CD4-positive, CD25-positive, alpha-beta regulatory T cell (primary cell): ENCODE results near the gene THOC2. TPM values are rescaled to one million over a fixed set of nuclear protein-coding genes. Genes with fewer than 3 reads are reported as not detected.
"Not testable (repeated sequence)": the region's sequence is repeated elsewhere in the genome, so short reads cannot be mapped to it uniquely, and the experiment has no call there.

ENCODE experiments used
- ATAC-seq, 2 donors: fragments of 150-1000 bp; cut with Tn5 transposase; one replicate each; pipeline ENCODE4 v1.10.0; 2021; ENCODE audit warnings: low read depth in 2 of 2, moderate number of reproducible peaks in 2 of 2, moderate library complexity in 1 of 2
- DNase-seq, 3 donors: peaks; one replicate each; pipeline versions ENCODE4 v3.0.0 to v3.0.0-alpha.2; 2012 to 2022; ENCODE audit warnings: mixed read lengths in 1 of 3
- H3K27ac ChIP-seq: one replicate; pipeline ENCODE4 v1.7.0; 2013; ENCODE audit warnings: mild to moderate bottlenecking, low read length; ENCODE audit not compliant: insufficient read depth, poor library complexity, severe bottlenecking
- H3K27me3 ChIP-seq: one replicate; pipeline ENCODE4 v1.7.0; 2013; ENCODE audit warnings: low read length; ENCODE audit not compliant: control insufficient read depth, insufficient read depth
- H3K36me3 ChIP-seq: one replicate; pipeline ENCODE4 v1.7.0; 2013; ENCODE audit warnings: mild to moderate bottlenecking, low read length, moderate library complexity; ENCODE audit not compliant: control insufficient read depth, insufficient read depth
- H3K4me1 ChIP-seq: 2 replicates; pipeline ENCODE4 v1.7.0; 2013; ENCODE audit warnings: mild to moderate bottlenecking, low read length; ENCODE audit not compliant: insufficient read depth, control insufficient read depth, poor library complexity, severe bottlenecking
- H3K4me3 ChIP-seq: one replicate; pipeline ENCODE4 v1.7.0; 2013; ENCODE audit warnings: low read depth, mild to moderate bottlenecking, low read length, moderate library complexity
- H3K9me3 ChIP-seq, 2 experiments: 1 replicate in 1 of 2; 2 replicates in 1 of 2; pipeline ENCODE4 v1.7.0; 2013; ENCODE audit warnings: low read length in 2 of 2, mild to moderate bottlenecking in 1 of 2, moderate library complexity in 1 of 2; ENCODE audit not compliant: control insufficient read depth in 2 of 2
- H3K27ac Mint-ChIP-seq, 3 donors: one replicate each; pipeline ENCODE4 v1.8.0; 2020 to 2022; ENCODE audit warnings: mild to moderate bottlenecking in 3 of 3, mixed read lengths in 3 of 3, moderate library complexity in 2 of 3
- H3K27me3 Mint-ChIP-seq: one replicate; pipeline ENCODE4 v1.8.0; 2022; ENCODE audit warnings: mild to moderate bottlenecking, mixed read lengths
- H3K36me3 Mint-ChIP-seq: one replicate; pipeline ENCODE4 v1.8.0; 2020; ENCODE audit warnings: mixed read lengths
- H3K4me1 Mint-ChIP-seq, 4 donors: one replicate each; pipeline ENCODE4 v1.8.0; 2020 to 2022; ENCODE audit warnings: mixed read lengths in 4 of 4, mild to moderate bottlenecking in 1 of 4
- H3K4me3 Mint-ChIP-seq, 4 donors: one replicate each; pipeline ENCODE4 v1.8.0; 2020 to 2022; ENCODE audit warnings: mild to moderate bottlenecking in 4 of 4, mixed read lengths in 4 of 4, moderate library complexity in 3 of 4
- H3K9me3 Mint-ChIP-seq, 7 donors: one replicate each; pipeline ENCODE4 v1.8.0; 2020 to 2022; ENCODE audit warnings: mixed read lengths in 7 of 7, mild to moderate bottlenecking in 3 of 7, moderate library complexity in 2 of 7
- polyA plus RNA-seq, 4 donors: library from polyadenylated mRNA; unstranded; fragments of 300-500 nt; fragmentation: Illumina TruSeq; gene quantifications; one replicate each; pipeline ENCODE4 v1.2.3, GENCODE V29; 2021
- total RNA-seq: library from RNA; stranded (reverse); gene quantifications from one replicate; pipeline ENCODE4 v1.2.3, GENCODE V29; 2022

The THOC2 gene, protein sequence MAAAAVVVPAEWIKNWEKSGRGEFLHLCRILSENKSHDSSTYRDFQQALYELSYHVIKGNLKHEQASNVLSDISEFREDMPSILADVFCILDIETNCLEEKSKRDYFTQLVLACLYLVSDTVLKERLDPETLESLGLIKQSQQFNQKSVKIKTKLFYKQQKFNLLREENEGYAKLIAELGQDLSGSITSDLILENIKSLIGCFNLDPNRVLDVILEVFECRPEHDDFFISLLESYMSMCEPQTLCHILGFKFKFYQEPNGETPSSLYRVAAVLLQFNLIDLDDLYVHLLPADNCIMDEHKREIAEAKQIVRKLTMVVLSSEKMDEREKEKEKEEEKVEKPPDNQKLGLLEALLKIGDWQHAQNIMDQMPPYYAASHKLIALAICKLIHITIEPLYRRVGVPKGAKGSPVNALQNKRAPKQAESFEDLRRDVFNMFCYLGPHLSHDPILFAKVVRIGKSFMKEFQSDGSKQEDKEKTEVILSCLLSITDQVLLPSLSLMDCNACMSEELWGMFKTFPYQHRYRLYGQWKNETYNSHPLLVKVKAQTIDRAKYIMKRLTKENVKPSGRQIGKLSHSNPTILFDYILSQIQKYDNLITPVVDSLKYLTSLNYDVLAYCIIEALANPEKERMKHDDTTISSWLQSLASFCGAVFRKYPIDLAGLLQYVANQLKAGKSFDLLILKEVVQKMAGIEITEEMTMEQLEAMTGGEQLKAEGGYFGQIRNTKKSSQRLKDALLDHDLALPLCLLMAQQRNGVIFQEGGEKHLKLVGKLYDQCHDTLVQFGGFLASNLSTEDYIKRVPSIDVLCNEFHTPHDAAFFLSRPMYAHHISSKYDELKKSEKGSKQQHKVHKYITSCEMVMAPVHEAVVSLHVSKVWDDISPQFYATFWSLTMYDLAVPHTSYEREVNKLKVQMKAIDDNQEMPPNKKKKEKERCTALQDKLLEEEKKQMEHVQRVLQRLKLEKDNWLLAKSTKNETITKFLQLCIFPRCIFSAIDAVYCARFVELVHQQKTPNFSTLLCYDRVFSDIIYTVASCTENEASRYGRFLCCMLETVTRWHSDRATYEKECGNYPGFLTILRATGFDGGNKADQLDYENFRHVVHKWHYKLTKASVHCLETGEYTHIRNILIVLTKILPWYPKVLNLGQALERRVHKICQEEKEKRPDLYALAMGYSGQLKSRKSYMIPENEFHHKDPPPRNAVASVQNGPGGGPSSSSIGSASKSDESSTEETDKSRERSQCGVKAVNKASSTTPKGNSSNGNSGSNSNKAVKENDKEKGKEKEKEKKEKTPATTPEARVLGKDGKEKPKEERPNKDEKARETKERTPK (N-terminal part only)
- total RNA-seq, result 89.5 TPM
- polyA plus RNA-seq, result 10 to 100 TPM; 24.2 to 31.3 (median 25.0) TPM

DNA sequence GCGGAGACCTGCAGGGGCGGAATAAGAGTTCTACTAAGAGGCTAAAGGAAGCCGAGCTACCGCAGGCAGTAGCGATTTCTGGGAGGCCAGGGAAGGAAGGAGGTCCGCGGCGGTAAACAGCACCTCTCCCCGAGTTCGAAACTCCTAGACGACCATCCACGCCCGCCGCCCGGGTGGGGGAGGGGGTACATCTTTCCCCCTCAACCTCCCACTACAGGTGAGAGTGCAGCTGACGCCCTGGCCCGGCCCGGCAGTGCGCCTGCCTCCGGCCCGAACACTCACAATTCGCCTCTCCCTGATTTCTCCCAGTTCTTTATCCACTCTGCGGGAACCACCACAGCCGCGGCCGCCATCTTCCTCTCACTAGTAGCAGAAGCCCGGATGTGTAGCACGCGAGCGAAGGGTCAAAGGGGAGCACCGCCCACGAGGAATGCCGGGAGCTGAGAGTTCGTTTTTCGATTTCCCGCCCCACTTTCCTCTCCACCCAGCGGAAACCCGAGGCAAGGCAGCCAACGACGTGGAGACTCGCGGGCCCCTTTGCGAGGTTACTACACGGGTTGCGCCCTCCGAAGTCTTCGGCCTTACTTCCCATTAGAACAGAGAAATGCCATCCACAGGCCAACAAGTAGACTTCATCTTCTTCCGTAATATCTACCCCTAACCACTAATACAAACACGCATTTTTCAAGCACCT is at the start of gene THOC2:
Gene THOC2, minus strand, starts transcription at position 383 of the 694 bp plus-strand sequence. Its CDS starts 30 bp downstream, at position 353.
- peak within 1 kb of the TSS; percentile 83 to 94 (median 92) for H3K4me3 Mint-ChIP-seq
- Histone ChIP-seq H3K27ac (peak within 1 kb of the TSS; percentile 53), H3K4me3 (peak within 1 kb of the TSS; percentile 86), H3K9me3 (no peaks in the 10 kb centered on the region), H3K36me3 (no peaks in the 10 kb centered on the region), H3K4me1 (peaks cover 6% of the 10 kb centered on the region), H3K27me3 (no peaks in the 10 kb centered on the region)
- peak within 1 kb of the TSS; percentile 81 to 96 (median 93) for H3K27ac Mint-ChIP-seq
- peaks cover 0 to 5% (median 0%) of the 10 kb centered on the region in 7 donors for H3K9me3 Mint-ChIP-seq
- DNase-seq, result peak; percentile 62 to 82 (median 69)
- H3K27me3 Mint-ChIP-seq, result no peaks in the 10 kb centered on the region
- no peaks in the 10 kb centered on the region for H3K36me3 Mint-ChIP-seq
- peaks cover 12 to 41% (median 25%) of the 10 kb centered on the region in 4 donors for H3K4me1 Mint-ChIP-seq
- peak; percentile 79 to 91 for ATAC-seq

DNA sequence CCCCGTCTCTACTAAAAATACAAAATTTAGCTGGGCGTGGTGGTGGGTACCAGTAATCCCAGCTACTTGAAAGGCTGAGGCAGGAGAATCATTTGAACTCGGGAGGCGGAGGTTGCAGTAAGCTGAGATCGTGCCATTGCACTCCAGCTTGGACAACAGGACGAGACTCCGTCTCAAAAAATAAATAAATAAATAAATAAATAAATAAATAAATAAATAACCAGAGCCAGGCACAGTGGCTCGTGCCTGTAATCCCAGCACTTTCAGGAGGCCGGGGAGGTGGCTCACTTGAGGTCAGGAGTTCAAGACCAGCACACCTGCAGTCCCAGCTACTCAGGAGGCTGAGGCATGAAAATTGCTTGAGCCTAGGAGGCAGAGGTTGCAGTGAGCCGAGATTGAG is 48.9 kb upstream of the THOC2 start:
- not testable (repeated sequence) for H3K27ac Mint-ChIP-seq, H3K4me1 ChIP-seq, ATAC-seq, H3K27me3 Mint-ChIP-seq, H3K36me3 Mint-ChIP-seq, H3K27ac ChIP-seq, H3K4me3 Mint-ChIP-seq, H3K4me1 Mint-ChIP-seq, H3K36me3 ChIP-seq, H3K9me3 Mint-ChIP-seq, H3K4me3 ChIP-seq, DNase-seq, H3K9me3 ChIP-seq, H3K27me3 ChIP-seq

DNA sequence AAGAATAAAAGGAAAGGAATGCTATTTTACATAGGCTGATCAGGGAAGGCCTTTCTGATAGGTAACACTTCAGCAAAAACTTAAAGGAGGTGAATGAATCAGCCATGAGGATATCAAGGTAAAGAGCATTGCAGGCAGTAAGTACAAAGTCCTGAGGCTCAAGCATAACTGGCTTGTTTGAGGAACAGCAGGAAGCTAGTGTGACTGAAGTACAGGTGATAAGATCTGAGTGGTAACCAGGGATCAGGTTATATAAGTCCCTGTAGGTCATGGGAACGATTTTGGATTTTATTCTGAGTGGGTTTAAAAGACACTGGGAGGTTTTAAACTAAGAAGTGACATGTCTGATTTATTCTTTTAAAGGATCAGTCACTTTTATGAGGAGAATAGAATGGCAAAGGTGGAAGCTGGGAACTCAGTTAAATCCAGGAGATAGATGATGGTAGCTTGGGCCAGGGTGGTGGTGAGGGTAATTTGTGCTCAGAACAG is 47.1 kb upstream of the THOC2 start:
- Mint-ChIP-seq H3K4me3 (no peak overlapping the region), H3K27me3 (no peaks in the 10 kb centered on the region), H3K27ac (no peak overlapping the region), H3K4me1 (peaks cover 0 to under 1% (median 0%) of the 10 kb centered on the region in 4 donors), H3K36me3 (no peaks in the 10 kb centered on the region), H3K9me3 (no peaks in the 10 kb centered on the region)
- H3K4me3 ChIP-seq, result no peak overlapping the region
- H3K4me1 ChIP-seq, result no peaks in the 10 kb centered on the region
- DNase-seq (no peak), ATAC-seq (no peak)
- no peaks in the 10 kb centered on the region for H3K27me3 ChIP-seq
- no peaks in the 10 kb centered on the region for H3K36me3 ChIP-seq
- no peaks in the 10 kb centered on the region for H3K9me3 ChIP-seq
- no peak overlapping the region for H3K27ac ChIP-seq

DNA sequence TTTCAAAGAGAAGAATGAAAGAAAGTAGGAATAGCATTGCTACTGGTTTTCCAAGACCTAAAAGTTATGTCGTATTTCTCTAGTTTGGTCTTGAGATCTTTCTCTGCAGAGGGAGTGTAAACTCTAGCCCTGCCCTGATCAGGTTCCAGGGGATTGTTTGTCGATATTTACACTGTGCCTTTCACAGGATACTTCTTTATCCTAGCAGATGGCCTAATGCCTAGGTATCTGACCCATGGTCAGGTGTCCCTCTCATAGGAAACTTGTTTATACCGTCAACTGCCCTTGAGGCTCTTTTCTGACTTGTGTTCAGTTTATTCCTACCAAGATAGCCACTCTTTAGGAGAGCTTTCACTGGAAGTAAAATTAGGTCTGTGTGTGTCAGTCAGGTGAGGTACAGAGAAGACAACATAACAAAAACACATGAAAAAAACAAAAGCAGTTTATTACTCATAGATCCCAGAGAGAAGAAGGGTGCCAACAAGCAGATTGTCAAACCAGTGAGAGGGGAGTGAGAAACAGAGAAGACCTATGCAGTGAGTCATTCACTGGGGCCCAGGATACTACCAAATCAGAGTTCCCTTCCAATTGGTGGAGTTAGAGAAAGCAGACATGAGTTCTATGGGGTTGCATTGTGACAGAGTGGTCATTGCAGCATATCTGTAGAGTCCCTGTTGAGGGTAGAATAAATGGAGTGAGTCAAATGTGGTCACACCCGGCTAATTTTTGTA is 40.6 kb upstream of the THOC2 start:
- Histone ChIP-seq H3K9me3 (no peaks in the 10 kb centered on the region), H3K27ac (no peak overlapping the region), H3K4me1 (no peaks in the 10 kb centered on the region), H3K27me3 (no peaks in the 10 kb centered on the region), H3K36me3 (no peaks in the 10 kb centered on the region), H3K4me3 (no peak overlapping the region)
- no peaks in the 10 kb centered on the region for H3K27me3 Mint-ChIP-seq
- ATAC-seq (no peak), DNase-seq (no peak)
- H3K4me1 Mint-ChIP-seq, result no peaks in the 10 kb centered on the region
- no peaks in the 10 kb centered on the region for H3K36me3 Mint-ChIP-seq
- peaks cover 0 to 1% (median 0%) of the 10 kb centered on the region in 7 donors for H3K9me3 Mint-ChIP-seq
- H3K27ac Mint-ChIP-seq, result no peak overlapping the region
- no peak overlapping the region for H3K4me3 Mint-ChIP-seq

DNA sequence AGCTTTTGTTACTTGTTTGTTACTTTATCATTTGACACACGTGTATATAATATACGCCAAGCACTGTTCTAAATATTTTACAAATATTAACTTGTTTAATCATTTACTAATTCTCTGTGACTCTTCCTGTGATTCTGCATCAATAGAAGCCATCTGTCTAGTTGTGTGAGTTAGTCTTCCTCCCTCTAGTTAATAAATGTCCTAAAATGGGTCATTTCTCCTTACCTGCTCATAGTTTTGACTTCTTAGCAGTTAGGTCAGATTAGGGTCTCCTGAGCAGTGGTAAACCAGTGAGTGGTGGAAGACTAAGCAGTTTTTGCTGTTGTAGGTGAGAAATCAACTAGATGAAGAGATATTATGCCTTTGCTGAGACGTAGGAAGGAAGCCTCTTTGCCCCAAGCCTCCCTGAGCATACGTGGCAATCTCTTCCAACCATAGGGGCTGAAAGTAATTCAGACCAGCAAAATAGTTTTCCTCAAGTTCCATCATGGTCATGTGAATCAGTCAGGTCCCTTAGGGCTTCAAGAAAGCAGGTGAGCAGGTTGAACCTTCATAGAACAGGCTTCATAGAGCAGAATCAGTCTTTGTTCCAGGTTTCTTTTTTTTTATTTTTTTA is 38.7 kb upstream of the THOC2 start:
- no peaks in the 10 kb centered on the region for H3K27me3 ChIP-seq
- H3K4me3 Mint-ChIP-seq, result no peak overlapping the region
- no peak for ATAC-seq
- no peaks in the 10 kb centered on the region for H3K4me1 ChIP-seq
- DNase-seq, result no peak
- no peaks in the 10 kb centered on the region for H3K27me3 Mint-ChIP-seq
- no peak overlapping the region for H3K27ac ChIP-seq
- no peak overlapping the region for H3K4me3 ChIP-seq
- H3K9me3 ChIP-seq, result no peaks in the 10 kb centered on the region
- H3K36me3 Mint-ChIP-seq, result no peaks in the 10 kb centered on the region
- H3K36me3 ChIP-seq, result no peaks in the 10 kb centered on the region
- peaks cover 0 to 1% (median 0%) of the 10 kb centered on the region in 7 donors for H3K9me3 Mint-ChIP-seq
- no peaks in the 10 kb centered on the region for H3K4me1 Mint-ChIP-seq
- no peak overlapping the region for H3K27ac Mint-ChIP-seq

DNA sequence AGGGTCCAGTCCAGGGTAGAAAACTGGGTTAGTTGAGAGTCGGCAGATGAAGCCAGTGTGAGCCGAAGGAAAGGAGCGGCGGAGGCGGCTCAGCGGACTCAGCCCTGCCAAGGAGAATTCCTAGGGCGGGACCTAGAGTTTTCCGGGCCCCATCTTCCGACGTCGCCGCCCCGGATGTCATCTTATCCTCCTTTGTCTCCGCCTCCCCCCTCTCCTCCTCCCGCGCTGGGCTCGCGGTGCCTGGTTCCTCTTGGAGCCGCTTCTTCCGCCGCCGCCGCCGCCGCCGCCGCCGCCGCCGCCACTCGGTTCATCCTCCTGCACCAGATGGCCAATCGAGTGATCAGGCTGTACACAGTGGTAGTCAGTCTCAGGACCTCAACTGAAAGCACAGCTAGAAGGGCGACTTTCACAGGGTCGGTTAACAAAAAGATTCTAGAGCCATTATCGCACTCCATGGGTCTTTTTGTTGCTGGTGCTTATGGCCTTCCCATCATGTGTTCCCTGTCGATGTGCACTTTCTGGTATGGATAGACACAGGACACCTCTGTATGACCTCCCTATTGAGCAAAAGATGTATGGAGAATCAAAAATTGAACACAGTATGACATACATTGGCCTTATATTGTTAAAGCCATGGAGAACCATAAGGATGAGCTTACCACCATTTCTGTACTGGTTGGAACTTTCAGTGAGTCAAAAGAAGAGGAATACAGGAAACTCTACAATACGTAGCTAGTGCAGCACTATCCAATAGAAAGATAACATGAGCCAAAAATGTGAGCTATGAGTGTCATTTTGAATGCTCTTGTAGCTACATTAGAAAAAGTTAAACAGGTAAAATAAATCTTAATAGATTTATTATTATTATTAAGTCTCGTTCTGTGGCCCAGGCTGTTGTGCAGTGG is 32.4 kb upstream of the THOC2 start:
- peak overlapping the region; percentile 85 to 91 (median 90) for H3K4me3 Mint-ChIP-seq
- Histone ChIP-seq H3K27me3 (no peaks in the 10 kb centered on the region), H3K36me3 (no peaks in the 10 kb centered on the region), H3K4me1 (peaks cover 5% of the 10 kb centered on the region), H3K9me3 (no peaks in the 10 kb centered on the region), H3K4me3 (peak overlapping the region; percentile 69), H3K27ac (peak overlapping the region; percentile 41)
- peak; percentile 12 to 52 (median 13) for DNase-seq
- peak; percentile 79 to 80 for ATAC-seq
- H3K27ac Mint-ChIP-seq, result peak overlapping the region; percentile 66 to 82 (median 81)
- no peaks in the 10 kb centered on the region for H3K27me3 Mint-ChIP-seq
- H3K9me3 Mint-ChIP-seq, result peaks cover 0 to 1% (median 0%) of the 10 kb centered on the region in 7 donors
- peaks cover 0 to 11% (median 0%) of the 10 kb centered on the region in 4 donors for H3K4me1 Mint-ChIP-seq
- no peaks in the 10 kb centered on the region for H3K36me3 Mint-ChIP-seq
